DOHH2 (cell line): Measurements from ENCODE around the gene AFMID.

ENCODE experiments used
- H3F3A ChIP-seq: fragments of 200-600 bp; sonication (generic), shearing (Covaris generic); 2 replicates; pipeline ENCODE4 v1.6.0; 2016; ENCODE audit warnings: antibody characterized with exemption, mild to moderate bottlenecking; ENCODE audit not compliant: control insufficient read depth, insufficient read depth
- H3K27ac ChIP-seq: fragments of 200-600 bp; sonication (generic); 2 replicates; pipeline ENCODE4 v1.5.1; 2014; ENCODE audit warnings: low read depth, mild to moderate bottlenecking, low read length, moderate library complexity
- H3K27me3 ChIP-seq: fragments of 200-600 bp; sonication (generic); 2 replicates; pipeline ENCODE4 v1.6.1; 2014; ENCODE audit warnings: mild to moderate bottlenecking, low read length, mixed read lengths; ENCODE audit not compliant: control insufficient read depth
- H3K36me3 ChIP-seq: fragments of 200-600 bp; sonication (generic); 2 replicates; pipeline ENCODE4 v1.6.1; 2014; ENCODE audit warnings: mild to moderate bottlenecking, low read length, moderate library complexity, mixed read lengths; ENCODE audit not compliant: control insufficient read depth
- H3K4me1 ChIP-seq: fragments of 200-600 bp; sonication (generic); 2 replicates; pipeline ENCODE4 v1.6.1; 2014; ENCODE audit warnings: mild to moderate bottlenecking, low read length, mixed read lengths; ENCODE audit not compliant: control insufficient read depth
- H3K4me2 ChIP-seq: fragments of 200-600 bp; sonication (generic); 2 replicates; pipeline ENCODE4 v1.6.0; 2014; ENCODE audit warnings: mild to moderate bottlenecking, low read length, moderate library complexity
- H3K4me3 ChIP-seq: fragments of 200-600 bp; sonication (generic); 2 replicates; pipeline ENCODE4 v1.5.1; 2014; ENCODE audit warnings: mild to moderate bottlenecking, low read length, mixed read lengths
- H3K79me2 ChIP-seq: fragments of 200-600 bp; sonication (generic); 2 replicates; pipeline ENCODE4 v1.6.1; 2014; ENCODE audit warnings: mild to moderate bottlenecking, low read length, mixed read lengths; ENCODE audit not compliant: control insufficient read depth
- H3K9me2 ChIP-seq: fragments of 200-600 bp; sonication (generic); replicated peaks from 2 replicates; pipeline ENCODE4 v1.6.1; 2014; ENCODE audit warnings: mild to moderate bottlenecking, low read length, mixed read lengths; ENCODE audit not compliant: control insufficient read depth
- H3K9me3 ChIP-seq: fragments of 200-600 bp; sonication (generic); 2 replicates; pipeline ENCODE4 v1.6.1; 2014; ENCODE audit warnings: antibody characterized with exemption, low read length, mixed read lengths; ENCODE audit not compliant: control insufficient read depth, insufficient read depth
- H4K20me1 ChIP-seq: fragments of 200-600 bp; sonication (generic); 2 replicates; pipeline ENCODE4 v1.6.0; 2014; ENCODE audit warnings: low read depth, mild to moderate bottlenecking, antibody characterized with exemption, low read length, moderate library complexity; ENCODE audit not compliant: control insufficient read depth, insufficient read depth
- CTCF ChIP-seq: fragments of 200-600 bp; sonication (generic); IDR thresholded peaks from one replicate; pipeline ENCODE4 v1.5.1; 2014; ENCODE audit warnings: antibody characterized with exemption, mild to moderate bottlenecking, low read depth, low read length; ENCODE audit not compliant: poor library complexity, severe bottlenecking
- EZH2phosphoT487 ChIP-seq: fragments of 200-600 bp; sonication (generic); IDR thresholded peaks from 2 replicates; pipeline ENCODE4 v1.6.1; 2017; ENCODE audit warnings: borderline replicate concordance, mild to moderate bottlenecking, antibody characterized with exemption, low read length, moderate library complexity, mixed read lengths

AFMID gene

GRCh38 chr17:78159575-78160158, 27.5 kb upstream of the AFMID start:
- H3K27me3 ChIP-seq: no peaks in the 10 kb centered on the region
- H3K4me2 ChIP-seq: peak overlapping the region; percentile 54
- H3K9me2 ChIP-seq: no peaks in the 10 kb centered on the region
- no peaks in the 10 kb centered on the region for H3K36me3 ChIP-seq
- no peaks in the 10 kb centered on the region for H3K79me2 ChIP-seq
- peaks cover 78% of the 10 kb centered on the region for H3K4me1 ChIP-seq
- H3K9me3 ChIP-seq: no peaks in the 10 kb centered on the region
- peak overlapping the region; percentile 0; the same call in 1 of the 2 replicates for H3K27ac ChIP-seq
- peaks cover 16% of the 10 kb centered on the region for H3F3A ChIP-seq
- peak overlapping the region; percentile 9 for H3K4me3 ChIP-seq
- TF ChIP-seq EZH2phosphoT487 (no peak), CTCF (no peak)
- H4K20me1 ChIP-seq: no peaks in the 10 kb centered on the region

GRCh38 chr17:78163881-78164747, 23.0 kb upstream of the AFMID start:
- no peaks in the 10 kb centered on the region for H3K9me3 ChIP-seq
- H3K9me2 ChIP-seq: no peaks in the 10 kb centered on the region
- peaks cover 49% of the 10 kb centered on the region for H3K4me1 ChIP-seq
- peaks cover under 1% of the 10 kb centered on the region for H4K20me1 ChIP-seq
- no peak overlapping the region for H3K4me2 ChIP-seq
- TF ChIP-seq CTCF: no peak
- H3K36me3 ChIP-seq: peaks cover 2% of the 10 kb centered on the region
- no peak overlapping the region for H3K4me3 ChIP-seq
- H3K27me3 ChIP-seq: no peaks in the 10 kb centered on the region
- peaks cover 5% of the 10 kb centered on the region for H3F3A ChIP-seq
- peaks cover 14% of the 10 kb centered on the region for H3K79me2 ChIP-seq
- H3K27ac ChIP-seq: no peak overlapping the region

GRCh38 chr17:78164748-78165607, 22.2 kb upstream of the AFMID start:
- H4K20me1 ChIP-seq: peaks cover 8% of the 10 kb centered on the region
- peaks cover 2% of the 10 kb centered on the region for H3F3A ChIP-seq
- H3K27ac ChIP-seq: no peak overlapping the region
- H3K9me2 ChIP-seq: no peaks in the 10 kb centered on the region
- TF ChIP-seq EZH2phosphoT487: no peak
- no peak for TF ChIP-seq CTCF
- peaks cover 23% of the 10 kb centered on the region for H3K79me2 ChIP-seq
- no peak overlapping the region for H3K4me2 ChIP-seq
- H3K4me1 ChIP-seq: peaks cover 49% of the 10 kb centered on the region
- H3K36me3 ChIP-seq: peaks cover 11% of the 10 kb centered on the region
- H3K9me3 ChIP-seq: no peaks in the 10 kb centered on the region
- no peaks in the 10 kb centered on the region for H3K27me3 ChIP-seq
- no peak overlapping the region for H3K4me3 ChIP-seq
